GM18868 (cell line): Measurements from ENCODE around the gene SEZ6L.

ENCODE experiments used
- ATAC-seq: cut with Tn5 transposase; IDR thresholded peaks from one replicate; pipeline ENCODE4 v1.9.1; 2021; ENCODE audit warnings: mild to moderate bottlenecking, moderate library complexity; ENCODE audit not compliant: unreplicated experiment

The SEZ6L gene

DNA sequence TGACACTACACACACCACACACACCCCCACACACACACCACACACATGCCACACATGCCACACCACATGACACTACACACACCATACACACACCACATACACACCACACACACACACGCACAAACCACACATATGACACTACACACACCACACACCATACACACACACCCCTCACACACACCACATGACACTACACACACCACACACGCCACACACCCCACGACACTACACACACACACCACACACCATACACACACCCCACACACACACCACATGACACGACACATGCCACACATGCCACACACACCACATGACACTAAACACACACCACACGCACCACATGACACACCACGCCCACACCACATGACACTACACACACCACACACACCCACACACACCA is 158.0 kb downstream of the SEZ6L start:
- no peak for ATAC-seq

DNA sequence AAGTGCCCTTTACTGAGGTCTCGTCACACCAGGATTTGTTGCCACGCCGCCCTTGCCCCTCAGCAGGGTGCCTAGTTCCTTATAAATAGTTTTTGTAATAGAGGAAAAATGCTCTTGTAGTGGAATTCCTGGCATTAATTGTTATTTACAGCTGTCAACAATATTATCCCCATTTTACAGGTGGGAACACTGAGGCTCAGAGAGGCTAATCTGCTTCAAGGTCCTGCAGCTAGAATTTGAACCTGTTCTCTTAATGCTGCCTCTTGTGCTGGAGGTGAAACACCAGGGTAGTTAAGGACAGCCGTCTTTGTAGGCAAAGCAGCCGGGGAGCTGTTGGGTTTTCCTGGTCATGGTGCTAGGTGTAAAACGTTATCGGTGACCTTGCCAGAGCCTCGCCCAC is 159.0 kb downstream of the SEZ6L start:
- no peak for ATAC-seq

DNA sequence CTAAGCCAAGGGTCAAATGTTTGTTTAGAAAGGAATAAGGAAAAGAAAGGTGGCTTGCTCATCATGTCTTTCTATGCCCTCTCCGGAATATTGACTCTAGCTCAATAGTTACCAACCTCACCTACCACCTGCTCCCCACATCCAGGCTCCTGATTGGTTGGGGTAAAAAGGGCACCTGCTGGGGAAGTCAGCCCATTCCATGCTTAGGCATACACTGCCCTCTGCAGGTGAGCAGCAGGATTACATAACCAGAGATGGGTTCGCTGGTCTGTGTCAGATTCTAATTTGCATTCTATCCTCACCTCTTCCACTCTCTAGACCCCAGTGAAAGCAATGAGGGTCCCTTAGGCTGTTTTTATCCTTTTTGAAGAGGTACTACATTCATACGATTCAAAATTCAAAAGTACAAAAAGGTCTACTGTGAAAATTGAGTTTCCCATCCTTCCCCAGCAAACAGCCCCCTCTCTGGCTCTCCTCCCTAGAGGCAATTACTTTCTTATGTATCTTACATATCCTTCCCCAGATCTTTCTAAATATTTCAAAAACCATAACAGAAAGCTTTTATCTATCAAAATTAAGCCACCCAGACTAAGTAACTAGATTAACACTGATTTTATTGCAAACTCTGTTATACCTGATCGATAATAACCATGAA is 161.8 kb downstream of the SEZ6L start:
- no peak for ATAC-seq

DNA sequence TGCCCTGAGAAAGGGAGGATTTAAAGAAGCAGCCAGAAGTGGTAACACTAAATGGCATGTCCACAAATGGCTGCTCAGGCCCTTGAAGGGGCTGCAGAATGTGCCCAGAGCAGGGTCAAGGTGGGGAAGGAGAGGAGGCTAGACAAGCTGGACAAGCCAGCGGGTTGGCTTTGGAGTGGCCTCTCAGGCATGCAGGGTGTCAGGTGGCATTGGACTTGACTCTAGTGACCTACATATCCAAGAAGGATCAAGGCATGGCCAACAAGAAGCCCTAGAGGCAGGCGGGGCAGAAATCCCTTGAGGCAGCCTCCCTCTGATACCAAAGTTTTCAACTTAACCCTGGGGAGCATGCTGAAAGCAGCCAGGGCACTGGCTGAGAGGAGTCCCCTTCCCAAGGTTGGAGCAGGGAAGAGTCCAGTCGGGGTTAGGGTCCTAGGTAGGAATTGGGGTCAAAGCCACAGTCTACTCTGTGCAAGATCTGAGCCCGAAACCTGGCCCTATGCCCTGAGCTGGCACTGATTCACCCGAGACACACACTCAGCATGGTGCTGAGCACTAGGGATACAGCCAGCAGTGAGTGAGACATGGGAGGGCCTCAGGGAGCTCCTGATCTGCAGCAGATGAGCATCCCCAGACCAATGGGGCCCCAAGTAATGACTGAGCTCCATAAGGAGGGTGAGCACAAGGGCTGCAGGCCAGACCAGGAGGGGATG is 164.0 kb downstream of the SEZ6L start:
- ATAC-seq = no peak

DNA sequence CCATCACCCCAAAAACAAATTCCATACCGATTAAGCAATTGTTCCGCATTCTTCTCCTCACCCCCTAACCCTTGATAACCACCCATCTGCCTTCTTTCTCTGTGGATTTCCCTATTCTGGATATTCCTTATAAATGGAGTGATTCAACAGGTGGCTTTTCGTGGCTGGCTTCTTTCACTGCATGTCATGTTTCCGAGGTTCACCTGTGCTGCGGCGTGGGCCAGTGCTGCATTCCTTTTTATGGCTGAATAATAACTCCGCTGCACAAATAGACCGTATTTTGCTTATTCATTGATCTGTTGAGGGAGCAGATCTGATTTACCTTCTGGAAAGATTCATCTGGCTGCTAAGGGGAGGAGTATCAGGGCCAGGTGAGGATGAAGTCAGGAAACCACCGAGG is 165.0 kb downstream of the SEZ6L start:
- ATAC-seq = no peak

DNA sequence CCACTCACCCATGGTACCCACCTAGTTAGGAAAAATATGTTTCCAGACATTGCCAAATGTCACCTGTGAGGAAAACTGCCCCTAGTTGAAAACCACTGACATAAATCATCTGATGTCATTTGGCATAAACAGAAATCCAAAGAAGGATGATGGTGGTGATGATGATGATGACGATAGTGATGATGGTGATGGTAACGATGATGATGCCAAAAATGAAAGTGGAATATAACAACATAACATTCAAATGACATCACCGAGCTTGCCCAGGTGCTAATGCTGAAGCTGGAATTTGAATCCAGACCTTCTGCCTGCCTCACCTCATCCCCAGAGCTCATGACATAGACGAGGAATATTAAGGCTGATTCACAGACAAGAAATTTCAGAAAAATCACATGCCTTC is 167.5 kb downstream of the SEZ6L start:
- no peak for ATAC-seq

DNA sequence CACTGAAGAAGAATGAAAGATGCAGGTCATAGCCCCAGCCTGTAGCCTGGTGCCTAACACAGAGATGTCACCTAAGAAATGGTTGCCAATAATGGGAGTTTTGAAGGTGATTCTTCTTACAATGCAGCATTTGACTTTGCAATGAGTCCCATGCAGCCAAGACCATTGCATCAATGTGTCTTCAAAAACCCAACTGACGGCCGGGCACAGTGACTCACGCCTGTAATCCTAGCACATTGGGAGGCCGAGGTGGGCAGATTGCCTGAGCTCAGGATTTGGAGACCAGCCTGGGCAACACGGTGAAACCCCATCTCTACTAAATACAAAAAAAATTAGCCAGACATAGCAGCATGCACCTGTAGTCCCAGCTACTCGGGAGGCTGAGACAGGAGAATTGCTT is 170.5 kb downstream of the SEZ6L start:
- no peak for ATAC-seq

DNA sequence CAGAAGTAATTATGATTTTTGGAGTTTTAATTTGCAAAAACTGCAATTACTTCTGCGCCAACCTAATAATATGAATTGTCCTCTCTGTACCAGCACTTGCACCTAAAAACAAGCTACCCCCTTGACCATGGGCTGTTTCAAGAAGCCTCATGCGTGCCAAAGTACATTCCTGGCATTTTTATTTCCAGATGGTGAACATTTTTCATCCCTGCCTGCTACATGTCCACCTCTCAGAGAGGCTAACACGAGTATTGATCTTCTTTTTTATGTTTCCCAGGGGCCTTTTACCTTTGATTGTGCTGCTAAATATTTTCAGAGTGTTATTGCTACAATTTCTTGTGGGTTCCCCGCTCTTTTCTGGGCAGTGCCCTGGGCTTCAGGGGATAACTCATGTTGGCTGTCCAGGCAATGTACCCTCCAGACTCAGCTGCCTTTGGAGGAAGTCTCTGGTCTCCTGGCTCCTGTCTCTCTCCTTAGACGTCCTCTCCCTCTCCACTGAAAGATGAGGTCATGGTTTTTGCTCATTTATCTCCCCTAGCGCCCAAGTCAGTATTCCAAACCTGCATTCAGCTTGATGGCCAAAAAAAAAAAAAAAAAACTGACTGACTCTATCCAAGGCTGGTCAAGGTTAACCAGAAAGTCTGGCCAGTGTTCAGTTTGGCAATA is 173.6 kb downstream of the SEZ6L start:
- ATAC-seq = no peak

DNA sequence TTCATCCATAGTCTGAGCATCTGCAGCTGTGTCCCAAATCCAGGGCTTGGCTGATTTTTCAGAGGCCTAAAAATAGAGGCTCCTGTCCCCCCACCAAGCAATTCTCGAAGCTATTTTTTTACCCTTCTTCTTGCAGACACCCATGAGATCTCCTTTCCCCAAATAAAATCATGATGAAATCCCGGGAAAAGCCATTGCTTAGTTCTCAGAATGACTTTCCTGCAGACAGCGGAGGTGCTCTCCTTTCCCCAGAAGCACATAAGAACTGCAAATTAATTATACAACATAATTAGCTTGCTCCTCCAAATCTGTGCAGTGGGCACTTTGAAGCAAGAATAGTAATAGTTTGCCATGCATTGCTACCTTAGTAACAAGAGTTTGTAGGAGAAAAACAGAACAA is 176.2 kb downstream of the SEZ6L start:
- no peak for ATAC-seq

DNA sequence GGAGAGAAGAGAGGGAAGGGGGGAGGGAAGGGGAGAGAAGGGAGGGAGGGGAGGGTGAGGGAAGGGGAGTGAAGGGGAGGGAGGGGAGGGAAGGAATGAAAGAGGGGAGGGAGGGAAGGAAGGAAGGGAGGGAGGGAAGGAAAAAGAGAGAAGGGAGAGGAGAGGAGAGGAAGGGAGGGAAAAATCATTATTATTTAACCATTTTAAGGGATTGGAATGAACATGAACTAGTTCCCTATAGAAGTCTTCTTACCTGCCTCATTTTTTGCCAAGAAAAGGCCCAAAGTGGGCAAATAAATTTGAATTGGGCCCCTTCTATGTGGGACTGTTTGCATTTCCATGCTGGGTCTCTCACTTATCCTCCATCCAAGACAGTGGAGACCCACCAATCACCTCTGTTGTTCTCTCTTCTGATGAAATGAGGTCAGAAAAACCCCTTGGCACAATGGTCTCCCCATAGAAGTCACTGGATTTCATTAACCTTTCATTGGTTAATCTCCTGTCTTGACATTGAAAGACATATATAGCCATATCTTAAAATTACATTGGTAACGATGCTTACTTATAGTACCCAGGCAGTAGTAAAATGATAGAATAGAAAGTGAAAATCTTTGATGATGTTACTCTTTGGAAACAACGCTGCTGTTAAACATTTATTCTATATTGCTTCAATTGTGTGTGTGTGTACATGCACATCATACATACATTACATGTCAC is 179.7 kb downstream of the SEZ6L start:
- no peak for ATAC-seq

DNA sequence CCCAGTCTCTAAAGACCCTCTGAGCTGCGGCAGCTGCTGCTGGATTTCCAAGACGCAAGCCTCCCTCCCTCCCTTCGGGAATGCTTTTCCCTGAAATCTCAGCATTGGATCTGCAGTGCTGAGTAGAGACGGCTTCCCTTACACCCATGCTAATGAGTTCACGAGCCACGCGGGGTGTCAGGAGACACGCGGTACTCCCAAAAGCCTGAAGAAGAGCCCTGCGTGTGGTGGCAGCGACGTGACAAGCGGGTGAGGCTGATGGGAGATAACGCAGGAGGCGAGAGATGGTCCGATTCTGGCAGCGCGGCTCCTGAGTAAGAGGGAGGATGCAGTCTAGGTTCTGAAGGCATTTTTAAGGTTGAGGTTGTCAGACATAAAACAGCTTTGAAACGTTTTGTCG is 185.4 kb downstream of the SEZ6L start:
- ATAC-seq = no peak

DNA sequence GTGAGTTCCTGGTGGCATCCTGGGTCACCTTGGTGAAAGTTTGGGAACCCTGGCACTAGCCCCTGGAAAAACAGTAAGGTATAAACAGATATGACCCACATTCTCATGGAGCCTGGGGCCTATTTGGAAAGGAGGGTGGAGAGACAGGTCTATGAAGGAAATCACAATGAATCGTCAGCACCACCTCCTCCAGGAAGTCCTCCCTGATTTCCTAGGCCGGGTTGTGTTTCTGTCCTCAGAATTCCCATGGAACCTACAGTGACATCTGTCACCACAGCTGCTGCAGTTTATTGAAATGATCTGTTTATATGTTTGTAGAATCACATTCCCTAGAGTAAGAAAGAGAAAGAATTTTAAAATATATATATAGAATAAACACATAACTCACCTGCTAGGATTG is 188.0 kb downstream of the SEZ6L start:
- no peak for ATAC-seq

DNA sequence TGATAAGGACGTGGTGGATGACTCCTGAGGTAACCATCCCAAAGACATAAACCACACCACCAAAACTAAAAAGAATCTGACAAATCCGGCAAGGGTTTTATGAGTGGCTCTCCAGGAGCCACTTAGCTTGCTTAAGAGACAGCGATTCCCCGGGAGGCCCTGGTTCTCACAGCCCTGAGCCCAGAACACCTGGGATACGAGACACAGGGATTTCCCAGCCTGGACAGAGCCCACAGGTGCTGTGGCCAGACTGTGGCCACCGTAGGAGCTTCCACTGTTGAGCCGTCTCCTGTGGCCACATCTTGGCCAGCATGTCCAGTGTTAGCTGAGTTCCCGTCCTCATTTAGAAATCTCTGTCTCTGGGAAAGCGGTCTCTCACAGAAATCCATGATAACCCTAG is 188.6 kb downstream of the SEZ6L start:
- no peak for ATAC-seq

DNA sequence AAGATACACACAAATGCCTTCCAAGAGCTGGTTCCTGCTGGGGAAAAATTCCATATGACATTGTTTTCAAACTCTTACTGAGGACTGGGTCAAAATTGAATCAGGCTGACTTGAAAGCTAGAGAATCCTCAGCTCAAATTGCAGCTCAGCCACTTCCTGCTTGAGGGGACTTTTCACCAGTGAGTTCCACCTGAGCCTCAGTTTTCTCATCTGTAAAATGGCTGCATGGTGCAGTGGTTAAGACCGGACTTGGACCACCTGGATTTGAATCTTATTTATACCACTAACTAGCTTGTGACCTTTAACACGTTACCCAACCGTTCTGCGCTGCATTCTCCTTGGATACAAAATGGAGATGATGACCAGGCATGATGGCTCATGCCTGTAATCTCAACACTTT is 189.9 kb downstream of the SEZ6L start:
- no peak for ATAC-seq

DNA sequence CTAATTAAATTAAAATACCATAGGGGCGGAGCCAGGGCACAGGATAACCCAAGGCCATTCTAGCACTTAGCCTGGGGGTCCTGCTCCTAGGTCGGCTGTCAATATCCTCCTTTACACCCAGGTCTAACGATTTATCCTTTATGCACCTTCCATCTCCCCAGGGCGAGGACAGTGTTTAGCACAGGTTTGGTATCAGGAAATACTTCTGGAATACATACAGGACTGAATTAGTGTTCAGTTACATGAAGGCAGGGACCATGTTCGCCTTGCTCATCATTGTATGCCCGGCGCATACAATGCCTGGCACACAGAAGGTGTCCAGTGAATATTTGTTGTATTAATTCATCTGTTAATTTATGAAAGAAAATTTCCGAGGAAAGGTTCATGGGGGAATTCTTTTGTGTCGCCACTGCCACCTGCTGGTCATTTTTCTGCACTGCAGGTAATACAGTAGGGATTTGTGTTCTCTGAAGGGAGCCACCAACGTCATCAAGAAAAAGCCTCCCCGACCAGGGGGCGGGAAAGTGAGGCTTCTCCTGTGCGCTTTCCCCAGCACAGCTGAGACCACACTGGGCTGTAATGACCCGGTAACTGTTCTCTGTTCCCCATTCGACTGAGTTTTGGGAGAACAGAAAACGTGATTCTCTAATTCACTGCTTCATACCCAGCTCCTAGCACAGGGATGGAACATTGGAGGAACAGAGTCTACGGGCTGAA is 191.1 kb downstream of the SEZ6L start:
- no peak for ATAC-seq

DNA sequence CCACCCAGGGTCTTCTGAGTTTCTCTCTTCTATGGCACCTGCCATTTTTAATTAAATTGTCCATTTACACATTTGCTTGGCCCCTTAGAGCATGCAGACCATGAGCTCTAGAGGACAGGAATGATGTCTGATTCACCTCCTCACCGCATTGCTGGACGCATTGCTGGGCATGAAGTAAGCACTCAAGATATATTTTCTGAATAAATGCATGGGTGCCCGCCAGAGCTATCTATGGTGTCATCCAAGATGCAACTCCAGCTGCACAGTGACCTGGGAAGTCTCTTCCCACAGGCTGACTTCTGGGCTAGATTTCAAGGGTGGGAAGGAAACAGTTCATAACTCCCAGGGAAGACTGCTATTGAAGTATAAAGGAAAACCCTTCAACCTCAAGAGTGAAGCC is 193.2 kb downstream of the SEZ6L start:
- no peak for ATAC-seq

DNA sequence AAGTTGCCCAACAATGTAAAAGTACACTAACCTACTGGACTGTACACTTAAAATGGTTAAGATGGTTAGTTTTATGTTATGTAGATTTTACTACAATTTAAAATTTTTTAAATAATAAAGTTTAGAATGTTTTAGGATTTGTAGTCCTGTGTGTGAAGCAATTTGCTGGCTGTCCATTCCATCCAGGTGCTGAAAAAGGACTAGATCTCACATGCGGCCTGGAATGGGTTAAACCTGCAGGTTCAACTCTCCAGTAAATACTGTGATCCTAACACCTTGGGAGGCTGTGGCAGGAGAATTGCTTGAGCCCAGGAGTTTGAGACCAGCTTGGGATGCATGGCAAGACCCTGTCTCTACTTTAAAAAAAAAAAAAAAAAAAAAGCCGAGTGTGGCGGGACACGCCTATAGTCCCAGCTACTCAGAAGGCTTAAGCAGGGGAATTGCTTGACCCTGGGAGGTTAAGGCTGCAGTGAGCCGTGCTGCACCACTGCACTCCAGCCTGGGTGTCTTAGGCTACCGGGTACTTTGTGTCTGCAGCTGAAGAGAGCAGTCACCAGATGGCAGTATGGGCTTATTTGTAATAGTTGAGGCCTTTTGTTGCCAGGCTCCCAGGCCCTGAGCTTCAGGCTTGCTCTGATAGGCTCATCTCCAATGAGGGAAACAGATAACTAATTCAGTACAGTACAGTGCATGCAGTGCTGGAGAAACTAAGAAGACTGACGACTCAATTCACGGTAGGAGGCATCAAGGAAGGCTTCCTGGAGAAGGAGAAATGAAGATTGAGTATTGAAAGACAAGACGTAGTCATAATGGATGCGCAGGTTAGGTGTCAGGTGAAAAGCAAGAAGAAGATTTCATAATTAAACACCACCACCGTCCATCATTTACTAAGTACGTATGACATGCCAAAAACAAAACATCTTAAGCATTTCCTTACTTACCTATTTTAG is 195.1 kb downstream of the SEZ6L start:
- ATAC-seq = peak; percentile 55

DNA sequence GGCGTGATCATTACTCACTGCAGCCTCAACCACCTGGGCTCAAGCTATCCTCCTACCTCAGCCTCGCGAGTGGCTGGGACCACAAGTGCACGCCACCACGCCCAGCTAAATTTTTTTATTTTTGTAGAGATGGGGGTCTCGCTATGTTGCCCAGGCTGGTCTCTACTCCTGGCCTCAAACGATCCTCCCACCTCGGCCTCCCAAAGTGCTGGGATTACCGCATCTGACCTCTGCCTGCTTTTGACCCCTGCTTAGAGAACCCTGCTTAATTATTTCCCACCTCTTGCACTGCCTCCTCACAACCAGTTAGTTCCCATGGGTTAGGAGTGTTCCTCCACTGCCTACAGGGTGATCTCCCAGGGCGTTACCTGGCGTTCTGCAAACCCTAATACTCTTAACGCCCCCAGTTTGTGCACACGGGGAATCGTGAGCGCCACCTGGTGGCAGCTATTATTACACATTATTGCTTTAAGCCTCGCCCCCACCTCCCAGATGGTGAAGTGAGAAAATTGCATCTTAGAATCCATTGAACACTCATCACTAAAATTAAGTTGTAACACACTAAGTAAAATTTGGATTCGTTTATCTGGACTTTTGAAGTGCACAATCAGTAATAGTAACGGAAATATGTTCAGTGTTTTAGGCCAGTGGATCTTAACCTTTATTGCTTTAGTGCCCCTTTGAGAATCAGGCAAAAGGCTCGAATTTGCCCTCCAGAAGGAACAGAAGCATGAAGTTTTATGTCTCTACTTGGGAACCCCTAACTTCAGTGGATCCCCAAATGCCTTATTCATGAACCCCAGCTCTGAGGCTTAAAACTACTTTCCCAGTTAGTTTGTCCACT is 198.4 kb downstream of the SEZ6L start:
- ATAC-seq = no peak

DNA sequence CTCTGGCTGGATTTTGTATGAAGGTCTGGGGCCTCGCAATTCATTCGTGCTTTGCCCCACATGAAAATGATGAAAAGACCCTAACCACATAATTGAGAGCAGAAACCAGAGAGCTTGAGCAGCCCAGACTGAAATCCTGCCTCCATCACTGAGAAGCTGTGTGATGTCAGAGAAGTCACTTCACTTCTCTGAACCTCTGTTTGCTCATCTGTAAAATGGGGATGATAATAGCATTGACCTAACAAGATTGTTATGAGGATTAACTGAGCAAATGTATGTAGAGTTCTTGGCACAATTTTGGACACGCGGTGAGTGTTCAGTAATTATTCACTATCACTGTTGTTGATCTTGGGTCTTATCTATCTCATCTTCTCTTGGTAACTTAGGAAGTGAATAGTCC is 203.6 kb downstream of the SEZ6L start:
- ATAC-seq = no peak
